NT2/D1 (cell line): ENCODE results near the gene PDE6A.

Experiments used
- SUZ12 ChIP-seq: IDR thresholded peaks from 2 replicates; pipeline ENCODE4 v1.6.1; 2011; ENCODE audit not compliant: insufficient read length, insufficient read depth; ENCODE audit errors: extremely low read depth
- YY1 ChIP-seq: IDR thresholded peaks from 2 replicates; pipeline ENCODE4 v1.6.1; 2011; ENCODE audit not compliant: insufficient read length, insufficient read depth
- ZNF274 ChIP-seq: IDR thresholded peaks from 2 replicates; pipeline ENCODE4 v1.6.1; 2011; ENCODE audit warnings: mild to moderate bottlenecking, low read depth, low read length

- TF ChIP-seq YY1 (no peak), SUZ12 (no peak), ZNF274 (no peak)
These were observed 80.8 kb downstream of the PDE6A start for GRCh38 chr5:149863830-149864229.
